Activated gamma-delta T cell (primary cell): ENCODE results near the gene GLI3.

Source experiments
- DNase-seq: peaks from one replicate; lab custom pipeline; 2025; lab: John Stamatoyannopoulos, UW

GLI3 gene

DNA sequence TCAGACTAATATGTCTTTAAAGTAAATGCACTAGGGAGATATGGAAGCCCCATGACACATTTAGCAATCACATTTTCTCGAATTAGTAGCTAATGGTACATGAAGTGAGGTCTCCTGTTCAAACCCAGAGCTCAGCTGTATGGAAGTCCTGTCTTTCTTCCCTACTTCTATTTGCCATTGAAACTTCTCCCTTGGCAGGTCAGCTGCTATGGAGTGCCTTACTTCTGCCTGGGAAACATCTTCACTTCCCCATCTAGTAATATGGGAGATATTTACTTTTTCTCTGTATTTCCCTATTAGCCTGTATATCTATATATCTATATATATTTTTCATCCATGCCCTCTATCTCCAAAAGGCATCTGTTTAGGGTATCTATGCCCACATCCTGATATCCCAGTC, 308.8 kb downstream of the GLI3 start:
- DNase-seq: no peak

GRCh38 chr7:41927380-41927779, 309.6 kb downstream of the GLI3 start:
- DNase-seq: no peak

- no peak for DNase-seq
These were observed 311.1 kb downstream of the GLI3 start for GRCh38 chr7:41925946-41926345.

GRCh38 chr7:41924796-41925195, 312.2 kb downstream of the GLI3 start:
- no peak for DNase-seq

GRCh38 chr7:41922373-41922772, 314.6 kb downstream of the GLI3 start:
- no peak for DNase-seq

GRCh38 chr7:41921453-41921981, 315.5 kb downstream of the GLI3 start:
- no peak for DNase-seq

GRCh38 chr7:41918597-41918996, 318.4 kb downstream of the GLI3 start:
- DNase-seq: no peak

GRCh38 chr7:41916450-41916927, 320.5 kb downstream of the GLI3 start:
- no peak for DNase-seq

DNA sequence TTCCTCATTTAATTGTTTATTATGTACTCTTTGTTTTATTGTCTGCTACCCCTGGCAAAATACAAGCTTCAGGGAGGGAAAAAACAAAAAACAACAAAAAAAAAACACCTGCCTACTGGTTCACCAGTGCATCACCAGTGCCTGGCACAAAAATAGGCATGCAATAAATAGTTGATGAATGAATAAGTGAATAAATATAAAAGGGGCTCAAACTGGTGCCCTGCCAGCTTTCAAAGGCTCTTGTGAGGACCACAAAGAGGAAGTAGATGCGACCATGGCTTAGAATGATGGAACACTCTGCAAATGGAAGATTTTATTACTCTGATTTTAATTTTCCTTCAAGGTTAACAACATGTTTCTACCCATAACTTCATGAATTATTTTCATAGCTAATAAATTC, 321.1 kb downstream of the GLI3 start:
- no peak for DNase-seq

- no peak for DNase-seq
These were observed 324.0 kb downstream of the GLI3 start for GRCh38 chr7:41912851-41913567.

- no peak for DNase-seq
These were observed 324.6 kb downstream of the GLI3 start for GRCh38 chr7:41912426-41912825.

DNA sequence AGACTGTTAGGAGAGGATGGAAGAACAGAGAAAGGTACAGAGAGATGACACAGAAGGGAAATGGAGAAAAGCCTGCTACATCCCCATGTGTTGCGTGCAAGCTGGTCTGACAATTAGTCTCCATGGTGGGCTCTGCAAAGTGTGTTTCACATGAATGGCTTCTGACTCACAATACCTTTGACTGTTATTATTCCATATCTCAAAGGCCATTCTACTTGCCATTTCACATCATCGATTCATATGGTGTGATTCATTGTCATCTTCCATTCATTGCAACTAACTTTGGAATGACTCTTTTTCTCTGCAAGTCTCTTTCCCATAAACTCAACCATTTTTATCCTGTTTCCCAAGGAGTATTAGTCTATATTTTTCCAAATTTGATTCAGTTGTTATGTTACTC, 325.2 kb downstream of the GLI3 start:
- no peak for DNase-seq
